WI38 (cell line): ENCODE results near the gene ERCC2.

Source experiments
- H3K4me3 ChIP-seq: 2 replicates; pipeline ENCODE4 v1.5.1; 2011; ENCODE audit warnings: low read depth, mild to moderate bottlenecking, control low read depth, low read length
- CTCF ChIP-seq: IDR thresholded peaks from 2 replicates; pipeline ENCODE4 v1.5.1; 2012; ENCODE audit warnings: low read depth, mild to moderate bottlenecking, control low read depth, low read length

Gene ERCC2

GRCh38 chr19:45349126-45349415 lies 21.3 kb downstream of the ERCC2 start:
- no peak for TF ChIP-seq CTCF
- no peak overlapping the region for H3K4me3 ChIP-seq

- H3K4me3 ChIP-seq, result no peak overlapping the region
- no peak for TF ChIP-seq CTCF
These were observed 21.8 kb downstream of the ERCC2 start for GRCh38 chr19:45348367-45349125.

GRCh38 chr19:45347570-45348366 lies 22.6 kb downstream of the ERCC2 start:
- H3K4me3 ChIP-seq, result no peak overlapping the region
- no peak for TF ChIP-seq CTCF

- no peak for TF ChIP-seq CTCF
- no peak overlapping the region for H3K4me3 ChIP-seq
These were observed 23.9 kb downstream of the ERCC2 start for GRCh38 chr19:45346449-45346848.

- H3K4me3 ChIP-seq, result no peak overlapping the region
- TF ChIP-seq CTCF, result no peak
These were observed 24.9 kb downstream of the ERCC2 start for GRCh38 chr19:45345506-45345860.

- TF ChIP-seq CTCF, result no peak
- H3K4me3 ChIP-seq, result no peak overlapping the region
These were observed 25.5 kb downstream of the ERCC2 start for GRCh38 chr19:45344621-45345505.
